ENCODE data around the gene ITPKB. TPM values are rescaled to one million over a fixed set of nuclear protein-coding genes. Genes with fewer than 3 reads are reported as not detected.
A peak's percentile ranks its signal among the peaks of the same experiment; 100 is the strongest.

Gene ITPKB
- total RNA-seq, 1 donor, result 6.2 TPM

GRCh38 chr1:226678701-226679100 lies 60.4 kb downstream of the ITPKB start:
- DNase-seq (ENCODE audit: insufficient read length, low spot score, missing footprints), result no peak
- no peaks in the 10 kb centered on the region for H3K9me3 ChIP-seq (ENCODE audit: low read depth, low read length)
- H3K27ac ChIP-seq (ENCODE audit: low read depth, low read length), result no peak overlapping the region
- no peaks in the 10 kb centered on the region for H3K36me3 ChIP-seq (ENCODE audit: insufficient read depth, low read length)
- H3K4me2 ChIP-seq (ENCODE audit: insufficient read depth, low read length), result no peak overlapping the region
- H3K79me2 ChIP-seq (ENCODE audit: insufficient read depth, low read length), result no peaks in the 10 kb centered on the region
- no peaks in the 10 kb centered on the region for H4K20me1 ChIP-seq (ENCODE audit: insufficient read depth, low read length)
- no peak for TF ChIP-seq CTCF (IDR thresholded peaks at IDR 0.05; ENCODE audit: extremely low read depth, low read depth, low read length)
- H2AFZ ChIP-seq (ENCODE audit: low read length), result no peak overlapping the region
- H3K4me3 ChIP-seq (ENCODE audit: insufficient read depth, low read length), result no peak overlapping the region
- H3K27me3 ChIP-seq (ENCODE audit: insufficient read depth, low read length), result peaks cover 16% of the 10 kb centered on the region
- peaks cover 18% of the 10 kb centered on the region for H3K4me1 ChIP-seq (ENCODE audit: insufficient read depth, low read length)

GRCh38 chr1:226678251-226678650 lies 60.8 kb downstream of the ITPKB start:
- H3K79me2 ChIP-seq (ENCODE audit: insufficient read depth, low read length), result no peaks in the 10 kb centered on the region
- peaks cover 18% of the 10 kb centered on the region for H3K4me1 ChIP-seq (ENCODE audit: insufficient read depth, low read length)
- no peaks in the 10 kb centered on the region for H4K20me1 ChIP-seq (ENCODE audit: insufficient read depth, low read length)
- no peak for DNase-seq (ENCODE audit: insufficient read length, low spot score, missing footprints)
- H3K4me3 ChIP-seq (ENCODE audit: insufficient read depth, low read length), result no peak overlapping the region
- TF ChIP-seq CTCF (IDR thresholded peaks at IDR 0.05; ENCODE audit: extremely low read depth, low read depth, low read length), result no peak
- no peak overlapping the region for H3K27ac ChIP-seq (ENCODE audit: low read depth, low read length)
- H2AFZ ChIP-seq (ENCODE audit: low read length), result no peak overlapping the region
- H3K4me2 ChIP-seq (ENCODE audit: insufficient read depth, low read length), result no peak overlapping the region
- H3K36me3 ChIP-seq (ENCODE audit: insufficient read depth, low read length), result no peaks in the 10 kb centered on the region
- H3K9me3 ChIP-seq (ENCODE audit: low read depth, low read length), result no peaks in the 10 kb centered on the region
- peaks cover 16% of the 10 kb centered on the region for H3K27me3 ChIP-seq (ENCODE audit: insufficient read depth, low read length)

GRCh38 chr1:226677027-226678020 lies 61.8 kb downstream of the ITPKB start:
- no peak for TF ChIP-seq CTCF (IDR thresholded peaks at IDR 0.05; ENCODE audit: extremely low read depth, low read depth, low read length)
- H3K4me1 ChIP-seq (ENCODE audit: insufficient read depth, low read length), result peaks cover 18% of the 10 kb centered on the region
- no peaks in the 10 kb centered on the region for H3K79me2 ChIP-seq (ENCODE audit: insufficient read depth, low read length)
- DNase-seq (ENCODE audit: insufficient read length, low spot score, missing footprints), result peak; percentile 96
- H4K20me1 ChIP-seq (ENCODE audit: insufficient read depth, low read length), result no peaks in the 10 kb centered on the region
- H3K4me3 ChIP-seq (ENCODE audit: insufficient read depth, low read length), result no peak overlapping the region
- no peaks in the 10 kb centered on the region for H3K36me3 ChIP-seq (ENCODE audit: insufficient read depth, low read length)
- H3K27ac ChIP-seq (ENCODE audit: low read depth, low read length), result peak overlapping the region; percentile 21
- peak overlapping the region; percentile 32 for H3K4me2 ChIP-seq (ENCODE audit: insufficient read depth, low read length)
- H3K27me3 ChIP-seq (ENCODE audit: insufficient read depth, low read length), result peaks cover 11% of the 10 kb centered on the region
- no peaks in the 10 kb centered on the region for H3K9me3 ChIP-seq (ENCODE audit: low read depth, low read length)
- no peak overlapping the region for H2AFZ ChIP-seq (ENCODE audit: low read length)

- Histone ChIP-seq H3K36me3 (ENCODE audit: insufficient read depth, low read length) (no peaks in the 10 kb centered on the region), H2AFZ (ENCODE audit: low read length) (no peak overlapping the region), H3K27ac (ENCODE audit: low read depth, low read length) (no peak overlapping the region), H3K27me3 (ENCODE audit: insufficient read depth, low read length) (peaks cover 5% of the 10 kb centered on the region), H3K4me3 (ENCODE audit: insufficient read depth, low read length) (no peak overlapping the region), H3K4me1 (ENCODE audit: insufficient read depth, low read length) (peaks cover 18% of the 10 kb centered on the region), H3K4me2 (ENCODE audit: insufficient read depth, low read length) (no peak overlapping the region), H3K9me3 (ENCODE audit: low read depth, low read length) (no peaks in the 10 kb centered on the region), H4K20me1 (ENCODE audit: insufficient read depth, low read length) (no peaks in the 10 kb centered on the region), H3K79me2 (ENCODE audit: insufficient read depth, low read length) (no peaks in the 10 kb centered on the region)
- no peak for TF ChIP-seq CTCF (IDR thresholded peaks at IDR 0.05; ENCODE audit: extremely low read depth, low read depth, low read length)
- DNase-seq (ENCODE audit: insufficient read length, low spot score, missing footprints), result no peak
Measured at GRCh38 chr1:226676381-226676780, 62.7 kb downstream of the ITPKB start.
